HCT116 (cell line): ENCODE data around the gene NUP153. TPM values are rescaled to one million over a fixed set of nuclear protein-coding genes. Genes with fewer than 3 reads are reported as not detected.

ENCODE experiments used
- ATAC-seq: fragments of 200-7000 bp; cut with Tn5 transposase; 2 replicates; pipeline ENCODE4 v1.9.1; 2020; ENCODE audit warnings: mild to moderate bottlenecking, moderate library complexity
- BruUV-seq: library from RNA; stranded (reverse); fragments of 400-500 nt; replicated peaks from 2 replicates; lab custom pipeline; 2021; lab: Mats Ljungman, UMichigan
- CTCF ChIA-PET: fragments of 300-600 bp; sonication (Branson Sonifier 250); formaldehyde crosslinking; loops from one replicate; lab custom pipeline; 2021; ENCODE audit warnings: antibody characterized with exemption; lab: Charles Lee
- POLR2A ChIA-PET: fragments of 300-600, 350-600 bp; sonication (Branson Sonifier 250); formaldehyde crosslinking; loops from one replicate; lab custom pipeline; 2021; ENCODE audit warnings: antibody characterized with exemption; lab: Charles Lee
- RAD21 ChIA-PET, 2 experiments: fragments of 300-600 bp; sonication (Branson Sonifier 250); formaldehyde crosslinking; loops; one replicate each; lab custom pipeline; 2023; ENCODE audit warnings: low total read pairs in 2 of 2; ENCODE audit not compliant: uncharacterized antibody in 2 of 2, unreplicated experiment in 2 of 2, low non-redundant PET in 1 of 2; lab: Charles Lee
- DNase-seq: peaks from one replicate; pipeline ENCODE4 v3.0.0-alpha.2; 2010; ENCODE audit warnings: low read depth, low spot score
- H2AFZ ChIP-seq: fragments of 200-600 bp; shearing (Covaris generic), sonication (generic); 2 replicates; pipeline ENCODE4 v1.6.1; 2017; ENCODE audit warnings: low read depth, mixed run types, mixed read lengths, antibody characterized with exemption, low read length; ENCODE audit not compliant: poor library complexity, severe bottlenecking
- H3K27ac ChIP-seq: 2 replicates; pipeline ENCODE4 v1.5.1; 2012; ENCODE audit warnings: low read depth, low read length
- H3K27me3 ChIP-seq: fragments of 200-600 bp; sonication (generic); 2 replicates; pipeline ENCODE4 v1.6.1; 2016; ENCODE audit warnings: mixed run types, low read length, mixed read lengths; ENCODE audit not compliant: insufficient read depth
- H3K36me3 ChIP-seq, 2 experiments: fragments of 200-500 bp in 1 of 2; fragments of 200-600 bp in 1 of 2; sonication (Bioruptor generic) in 1 of 2; sonication (generic) in 1 of 2; 2 replicates each; pipeline versions ENCODE4 v1.5.1 to v1.6.1; 2014 to 2016; ENCODE audit warnings: low read length in 2 of 2, inconsistent platforms in 1 of 2, mixed read lengths in 1 of 2, mixed run types in 1 of 2; ENCODE audit not compliant: insufficient read depth in 2 of 2, control insufficient read depth in 1 of 2
- H3K4me1 ChIP-seq, 2 experiments: fragments of 200-600 bp in 1 of 2; sonication (generic) in 1 of 2; 2 replicates each; pipeline versions ENCODE4 v1.5.1 to v1.6.1; 2012 to 2017; ENCODE audit warnings: low read length in 2 of 2, inconsistent platforms in 1 of 2, mild to moderate bottlenecking in 1 of 2, mixed read lengths in 1 of 2, mixed run types in 1 of 2, moderate library complexity in 1 of 2; ENCODE audit not compliant: insufficient read depth in 2 of 2, control insufficient read depth in 1 of 2
- H3K4me2 ChIP-seq: fragments of 200-600 bp; sonication (generic); 2 replicates; pipeline ENCODE4 v1.6.1; 2017; ENCODE audit warnings: mixed run types, low read length, mixed read lengths
- H3K4me3 ChIP-seq, 2 experiments: fragments of 200-600 bp in 1 of 2; sonication (generic) in 1 of 2; replicated peaks in 1 of 2; 2 replicates each; pipeline ENCODE4 v1.5.1; 2011 to 2016; ENCODE audit warnings: low read length in 2 of 2, control low read depth in 1 of 2, low read depth in 1 of 2, mild to moderate bottlenecking in 1 of 2, mixed read lengths in 1 of 2, mixed run types in 1 of 2
- H3K79me2 ChIP-seq: fragments of 200-600 bp; sonication (generic); 2 replicates; pipeline ENCODE4 v1.6.1; 2017; ENCODE audit warnings: mild to moderate bottlenecking, mixed run types, low read length, moderate library complexity, mixed read lengths; ENCODE audit not compliant: insufficient read depth
- H3K9ac ChIP-seq: fragments of 200-600 bp; sonication (generic); 2 replicates; pipeline ENCODE4 v1.6.1; 2016; ENCODE audit warnings: low read length, mixed read lengths
- H3K9me2 ChIP-seq: fragments of 200-600 bp; sonication (generic), shearing (Covaris generic); 2 replicates; pipeline ENCODE4 v1.6.1; 2017; ENCODE audit warnings: mixed run types, mild to moderate bottlenecking, moderate library complexity; ENCODE audit not compliant: insufficient read depth
- H3K9me3 ChIP-seq, 2 experiments: fragments of 200-500 bp in 1 of 2; fragments of 200-600 bp in 1 of 2; sonication (Bioruptor generic) in 1 of 2; sonication (generic) in 1 of 2; 2 replicates each; pipeline ENCODE4 v1.6.1; 2014 to 2017; ENCODE audit warnings: low read length in 2 of 2, mixed read lengths in 2 of 2, inconsistent platforms in 1 of 2, low read depth in 1 of 2, mild to moderate bottlenecking in 1 of 2, mixed run types in 1 of 2, moderate library complexity in 1 of 2; ENCODE audit not compliant: control insufficient read depth in 1 of 2, insufficient read depth in 1 of 2
- H4K20me1 ChIP-seq: fragments of 200-600 bp; sonication (generic), shearing (Covaris generic); 2 replicates; pipeline ENCODE4 v1.6.1; 2017; ENCODE audit warnings: mixed run types, mild to moderate bottlenecking, moderate library complexity; ENCODE audit not compliant: insufficient read depth
- CBX3 ChIP-seq: IDR thresholded peaks from 2 replicates; pipeline ENCODE4 v1.6.1; 2012; ENCODE audit warnings: low read depth
- CEBPB ChIP-seq: IDR thresholded peaks from 2 replicates; pipeline ENCODE4 v1.6.1; 2012; ENCODE audit warnings: low read depth
- EGR1 ChIP-seq: IDR thresholded peaks from 2 replicates; pipeline ENCODE4 v1.6.1; 2012; ENCODE audit warnings: low read depth
- FOSL1 ChIP-seq: IDR thresholded peaks from 2 replicates; pipeline ENCODE4 v1.6.1; 2012; ENCODE audit warnings: low read depth
- REST ChIP-seq: IDR thresholded peaks from 2 replicates; pipeline ENCODE4 v1.6.1; 2012; ENCODE audit warnings: low read depth
- TCF7L2 ChIP-seq: IDR thresholded peaks from 2 replicates; pipeline ENCODE4 v1.7.0; 2011; ENCODE audit warnings: borderline replicate concordance, inconsistent platforms; ENCODE audit not compliant: insufficient read depth, insufficient read length; ENCODE audit errors: extremely low read depth
- ZBTB33 ChIP-seq: IDR thresholded peaks from 2 replicates; pipeline ENCODE4 v1.6.1; 2011; ENCODE audit warnings: mild to moderate bottlenecking, low read length, moderate library complexity; ENCODE audit not compliant: insufficient replicate concordance; ENCODE audit errors: extremely low read depth
- intact Hi-C: fragments of 100-400 bp; cut with micrococcal nuclease; formaldehyde crosslinking; loops from 2 replicates; pipeline ENCODE4 v1.10.0; 2022
- total RNA-seq: library from RNA; stranded (reverse); gene quantifications from one replicate; pipeline ENCODE4 v1.2.1, GENCODE V29; 2021; ENCODE audit not compliant: unreplicated experiment

Gene NUP153
- total RNA-seq, 1 experiment from 2014 or later = 51.6 TPM

- ChIA-PET RAD21 (no interaction called here), POLR2A (no interaction called here), CTCF (no interaction called here)
- no peak overlapping the region for H3K27ac ChIP-seq
- no peaks in the 10 kb centered on the region; the same call in 1 of the 2 replicates for H4K20me1 ChIP-seq
- no peak overlapping the region for H3K4me2 ChIP-seq
- no peak for ATAC-seq
- intact Hi-C loops = no loop called here
- DNase-seq = no peak
- no TSS peak for BruUV-seq
- H3K9me2 ChIP-seq = no peaks in the 10 kb centered on the region
- no peaks in the 10 kb centered on the region for H3K27me3 ChIP-seq
- no peak overlapping the region for H2AFZ ChIP-seq
- no peaks in the 10 kb centered on the region for H3K4me1 ChIP-seq
- H3K4me3 ChIP-seq = no peak overlapping the region
- no peak overlapping the region for H3K9ac ChIP-seq
- peaks cover 23 to 32% of the 10 kb centered on the region in 2 experiments for H3K36me3 ChIP-seq
- no peak for TF ChIP-seq TCF7L2
- no peak for TF ChIP-seq FOSL1
- no peak for TF ChIP-seq CBX3
- TF ChIP-seq ZBTB33 = no peak
- TF ChIP-seq REST = no peak
- no peak for TF ChIP-seq EGR1
- no peak for TF ChIP-seq CEBPB
- no peaks in the 10 kb centered on the region for H3K9me3 ChIP-seq
- peaks cover 82% of the 10 kb centered on the region for H3K79me2 ChIP-seq
Measured at GRCh38 chr6:17621003-17621402, 85.7 kb downstream of the NUP153 start.
